Astrocyte of the cerebellum (primary cell): Measurements from ENCODE around the gene CCSAP.
A peak's percentile ranks its signal among the peaks of the same experiment; 100 is the strongest.

Experiments
- DNase-seq: peaks from one replicate; pipeline ENCODE4 v3.0.0-alpha.2; 2011; ENCODE audit warnings: low read depth
- H3K4me3 ChIP-seq: 2 replicates; pipeline ENCODE4 v1.5.1; 2011; ENCODE audit warnings: mild to moderate bottlenecking, low read depth, low read length, moderate library complexity
- CTCF ChIP-seq: IDR thresholded peaks from 2 replicates; pipeline ENCODE4 v1.5.1; 2012; ENCODE audit warnings: low read length, low read depth, moderate library complexity, mild to moderate bottlenecking; ENCODE audit errors: missing control alignments
- in situ Hi-C: cut with HindIII; loops from 2 replicates; pipeline ENCODE4 v1.10.0; 2017; ENCODE audit warnings: low sequenced_read_pairs

The CCSAP gene

DNA sequence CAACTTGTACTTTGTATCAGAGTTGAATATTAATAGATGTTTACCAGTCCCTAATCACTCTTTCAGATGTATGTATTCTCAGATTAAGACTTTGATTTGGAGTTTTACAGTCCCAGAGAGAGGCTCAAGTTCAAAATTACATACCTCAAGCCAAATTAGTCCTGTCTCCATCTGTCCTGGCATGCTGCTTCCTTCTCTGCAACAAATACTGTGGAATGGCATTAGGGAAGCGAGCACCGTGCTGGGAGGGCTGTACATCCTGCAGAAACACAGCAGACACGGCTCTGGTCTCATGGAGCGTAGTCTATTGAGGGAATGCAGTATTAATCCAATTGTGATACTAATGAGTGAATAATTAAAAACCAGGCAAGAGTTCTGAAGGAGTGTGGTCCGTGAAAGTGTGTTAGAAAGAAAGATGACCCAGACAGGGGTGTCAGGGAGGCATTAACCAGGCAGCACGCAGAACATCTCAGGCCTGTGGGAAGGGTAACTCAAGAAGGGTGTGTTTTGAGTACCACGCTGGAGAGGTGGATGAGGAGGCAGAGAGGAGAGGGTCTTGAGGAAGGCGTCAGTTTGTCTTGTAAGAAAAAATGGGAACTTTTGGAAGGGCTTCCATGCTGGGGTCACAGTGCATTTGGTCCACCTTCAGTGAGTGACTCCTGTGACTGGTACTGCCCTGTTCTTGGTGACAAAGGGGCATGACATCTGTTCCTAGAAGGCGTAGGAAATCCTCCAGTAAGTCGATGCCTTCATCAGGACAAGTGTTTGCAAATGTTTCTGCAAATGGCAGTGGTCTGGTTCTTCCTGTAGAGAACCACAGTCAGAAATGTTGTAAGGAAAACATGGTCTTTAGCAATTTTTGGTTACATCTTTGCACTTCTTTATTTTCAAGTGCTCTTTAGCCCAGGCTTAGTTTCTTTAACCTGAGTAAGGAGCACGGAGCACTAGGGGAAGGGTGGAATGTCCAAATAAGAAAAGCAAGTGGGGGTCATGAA lies 70.4 kb downstream of the CCSAP start:
- DNase-seq: no peak
- in situ Hi-C loops: no loop called here
- no peak for TF ChIP-seq CTCF
- peak overlapping the region; percentile 67 for H3K4me3 ChIP-seq

DNA sequence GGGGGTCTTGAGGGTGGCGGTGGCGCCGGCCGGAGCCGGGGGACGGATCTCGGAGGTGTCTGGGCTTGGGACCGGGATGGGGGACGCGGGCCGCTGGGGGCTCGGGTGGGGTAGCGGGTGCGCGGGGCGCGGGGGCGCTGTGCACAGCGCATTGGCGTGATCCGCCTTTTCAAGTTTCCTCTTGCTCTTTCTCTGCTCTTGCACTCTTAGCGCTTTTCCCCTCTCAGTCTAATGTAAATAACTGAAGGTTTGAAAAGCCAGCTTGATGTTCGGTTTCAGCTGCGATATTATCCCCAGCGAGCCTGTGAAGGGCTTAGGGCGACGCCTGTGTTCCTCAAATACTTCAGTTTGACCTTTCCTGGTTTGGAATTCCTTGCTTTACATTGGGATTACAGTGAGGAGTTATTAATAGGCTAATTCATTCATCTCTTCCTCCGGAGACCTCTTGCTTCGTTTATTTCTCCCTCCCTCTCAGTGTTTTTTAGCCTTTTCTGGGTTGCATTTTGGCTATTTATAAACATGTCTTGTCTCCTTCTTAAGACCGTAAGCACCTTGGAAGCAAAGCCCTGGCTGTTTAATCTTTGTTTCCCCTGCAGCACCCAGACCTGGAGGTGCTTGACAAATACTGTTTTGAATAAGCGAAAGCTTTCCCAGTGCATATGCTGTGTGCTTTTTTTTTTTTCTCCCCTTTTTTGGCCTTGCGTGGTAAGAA lies 71.2 kb downstream of the CCSAP start:
- in situ Hi-C loops: no loop called here
- DNase-seq: no peak
- H3K4me3 ChIP-seq: peak overlapping the region; percentile 67
- TF ChIP-seq CTCF: no peak
